NCI-H1092 (cell line): ENCODE measurements around the gene INKA2.

Experiments used
- DNase-seq: peaks from one replicate; lab custom pipeline; 2025; lab: John Stamatoyannopoulos, UW

The INKA2 gene

GRCh38 chr1:111739194-111739924 lies at the start of gene INKA2:
Gene INKA2 (minus strand): TSS chr1:111739395. CDS start chr1:111739242, 153 bp downstream.
- DNase-seq: peak; percentile 92

- no peak for DNase-seq
These were observed 47.5 kb upstream of the INKA2 start for GRCh38 chr1:111786669-111787207.

GRCh38 chr1:111784273-111784901 lies 45.2 kb upstream of the INKA2 start:
- DNase-seq: no peak

- DNase-seq: no peak
These were observed 40.4 kb upstream of the INKA2 start for GRCh38 chr1:111779546-111779945.

GRCh38 chr1:111778541-111779051 lies 39.4 kb upstream of the INKA2 start:
- DNase-seq: no peak

- no peak for DNase-seq
These were observed 38.9 kb upstream of the INKA2 start for GRCh38 chr1:111778066-111778465.

GRCh38 chr1:111777301-111777700 lies 38.1 kb upstream of the INKA2 start:
- no peak for DNase-seq

GRCh38 chr1:111776861-111777260 lies 37.7 kb upstream of the INKA2 start:
- DNase-seq: no peak

- DNase-seq: no peak
These were observed 37.2 kb upstream of the INKA2 start for GRCh38 chr1:111776391-111776790.

- DNase-seq: no peak
These were observed 36.8 kb upstream of the INKA2 start for GRCh38 chr1:111775966-111776365.

GRCh38 chr1:111770916-111771315 lies 31.7 kb upstream of the INKA2 start:
- DNase-seq: no peak

GRCh38 chr1:111769517-111770146 lies 30.4 kb upstream of the INKA2 start:
- peak; percentile 9 for DNase-seq

GRCh38 chr1:111768625-111769024 lies 29.4 kb upstream of the INKA2 start:
- no peak for DNase-seq

- no peak for DNase-seq
These were observed 28.8 kb upstream of the INKA2 start for GRCh38 chr1:111768023-111768422.

- no peak for DNase-seq
These were observed 23.1 kb upstream of the INKA2 start for GRCh38 chr1:111762332-111762731.

GRCh38 chr1:111761717-111762116 lies 22.5 kb upstream of the INKA2 start:
- DNase-seq: no peak

- no peak for DNase-seq
These were observed 19.2 kb upstream of the INKA2 start for GRCh38 chr1:111758373-111758772.

GRCh38 chr1:111756124-111756513 lies 16.9 kb upstream of the INKA2 start:
- DNase-seq: no peak

- peak; percentile 93 for DNase-seq
These were observed 16.3 kb upstream of the INKA2 start, which contains the start of gene DDX20 for GRCh38 chr1:111755331-111756123. Gene DDX20 (plus strand): TSS chr1:111755901. CDS start chr1:111755925, 24 bp downstream.

- peak; percentile 27 for DNase-seq
These were observed 15.8 kb upstream of the INKA2 start for GRCh38 chr1:111754984-111755330.

GRCh38 chr1:111751906-111752575 lies 12.8 kb upstream of the INKA2 start:
- DNase-seq: no peak
